Stimulated activated CD8-positive, alpha-beta memory T cell treated with anti-CD3 and anti-CD28 coated beads, Interleukin-12 subunit alpha, Interleukin-12 subunit beta, amount 100 ng/mL, for 4 hours (primary cell): Measurements from ENCODE around the gene WDR31.

ENCODE experiments used
- DNase-seq: peaks from one replicate; pipeline ENCODE4 v3.0.0-alpha.2; 2020; ENCODE audit warnings: low read depth

Gene WDR31

GRCh38 chr9:113331780-113332179 lies 8.3 kb downstream of the WDR31 start:
- DNase-seq, result no peak

DNA sequence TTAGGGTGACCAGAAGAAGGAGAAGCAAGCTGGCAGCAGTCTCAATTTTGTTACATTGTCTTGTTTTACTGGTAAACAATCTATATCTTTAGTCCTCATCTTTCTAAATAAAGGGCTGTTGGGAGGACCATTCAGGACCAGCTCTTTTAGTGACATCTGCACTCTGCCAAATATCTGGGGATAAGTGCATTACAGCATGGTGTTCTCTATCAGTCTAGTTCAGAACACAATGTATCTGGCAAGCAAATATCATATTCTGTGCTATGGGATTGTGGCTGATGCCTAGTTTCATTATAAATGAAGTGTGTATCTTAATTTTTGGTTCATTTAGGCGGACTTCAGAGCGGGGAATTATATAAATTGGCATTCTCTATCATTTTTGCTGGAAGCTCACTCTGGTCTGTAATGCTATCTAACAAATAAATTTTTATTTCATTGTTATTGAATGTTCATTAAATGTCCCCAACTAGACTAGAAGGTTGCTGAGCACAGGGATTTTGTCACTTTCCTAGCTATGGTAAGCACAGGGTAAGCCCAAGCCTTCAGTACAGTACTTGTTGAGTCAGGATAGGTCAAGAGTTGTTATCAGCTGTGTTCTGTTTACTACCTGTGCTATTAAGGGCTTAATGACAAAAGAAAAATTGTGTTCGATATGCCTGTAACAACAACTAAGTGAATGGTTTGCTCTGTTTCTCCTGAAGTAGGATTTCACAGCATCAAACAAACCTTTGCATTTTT lies 11.9 kb downstream of the WDR31 start:
- no peak for DNase-seq

DNA sequence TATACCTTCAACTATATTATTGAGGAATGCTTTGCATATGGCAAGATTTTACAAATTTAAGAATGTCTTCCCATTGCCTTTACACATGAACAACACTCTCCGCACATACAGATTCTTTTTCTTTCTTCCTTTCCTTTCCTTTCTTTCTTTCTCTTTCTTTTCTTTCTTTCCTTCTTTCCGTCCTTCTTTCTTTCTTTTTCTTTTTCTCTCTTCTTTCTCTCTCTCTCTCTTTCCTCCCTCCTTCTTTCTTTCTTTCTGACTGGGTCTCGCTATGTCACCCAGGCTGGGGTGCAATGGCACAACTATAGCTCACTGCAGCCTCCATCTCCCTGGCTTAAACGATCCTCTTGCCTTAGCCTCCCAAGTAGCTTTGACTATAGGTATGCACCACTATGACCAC lies 13.8 kb downstream of the WDR31 start:
- DNase-seq, result no peak

- DNase-seq, result no peak
These were observed 17.4 kb downstream of the WDR31 start for GRCh38 chr9:113322671-113323070.

DNA sequence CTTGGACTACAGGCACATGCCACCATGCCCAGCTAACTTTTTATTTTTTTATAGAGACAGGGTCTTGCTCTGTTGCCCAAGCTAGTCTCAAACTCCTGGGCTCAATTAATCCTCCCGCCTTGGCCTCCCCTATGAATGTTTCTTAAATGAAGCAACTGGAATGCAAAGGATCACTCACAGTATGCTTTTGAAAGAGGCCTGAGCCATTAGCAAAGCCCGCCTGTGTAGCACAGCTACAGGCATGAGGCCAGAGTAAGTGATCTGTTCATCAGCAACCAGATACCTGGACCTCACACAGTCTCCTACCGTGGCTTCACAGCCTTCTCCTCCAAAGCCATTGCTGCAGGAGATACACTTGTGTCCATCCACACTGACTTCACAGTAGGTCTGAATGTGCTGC lies 20.0 kb downstream of the WDR31 start:
- DNase-seq, result no peak

DNA sequence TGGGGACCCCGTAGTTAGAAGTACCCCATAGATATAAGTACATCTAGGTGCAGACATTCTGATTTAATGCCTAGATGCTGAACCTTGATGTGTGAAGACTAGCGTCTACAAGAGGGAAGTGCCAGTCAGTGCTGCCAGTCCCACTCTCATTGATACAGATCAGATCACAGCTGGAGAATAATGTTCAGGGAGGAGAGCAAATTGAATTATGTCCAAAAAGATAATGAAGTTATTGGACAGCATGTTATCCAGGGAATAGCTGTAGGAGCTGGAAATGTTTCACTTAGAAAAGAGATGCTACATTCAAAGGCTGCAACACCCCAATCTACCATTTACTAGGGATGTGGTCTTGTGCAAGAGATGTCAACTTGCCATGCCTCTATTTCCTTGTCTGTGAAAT lies 21.0 kb downstream of the WDR31 start:
- no peak for DNase-seq

- DNase-seq, result no peak
These were observed 22.3 kb downstream of the WDR31 start for GRCh38 chr9:113317777-113318176.

DNA sequence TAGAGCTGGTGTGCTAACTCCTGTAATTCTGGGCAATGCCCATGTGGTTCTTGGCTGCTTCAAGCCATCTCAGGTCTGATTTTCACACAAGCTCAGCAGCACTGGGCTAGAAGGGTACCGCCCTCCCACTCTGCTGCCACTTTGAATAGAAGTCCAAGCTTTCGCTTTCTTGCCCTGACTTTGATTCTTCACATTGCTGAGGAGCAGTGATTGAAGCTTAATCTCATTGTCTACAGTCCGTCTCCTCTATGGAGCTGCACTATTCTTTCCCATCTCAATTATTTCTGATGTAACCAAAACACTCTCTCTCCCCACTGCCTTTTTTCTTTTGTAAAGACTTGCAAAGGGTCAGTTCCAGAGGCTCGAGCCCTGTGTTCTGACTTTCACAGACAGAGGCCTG lies 24.0 kb downstream of the WDR31 start:
- DNase-seq, result no peak

DNA sequence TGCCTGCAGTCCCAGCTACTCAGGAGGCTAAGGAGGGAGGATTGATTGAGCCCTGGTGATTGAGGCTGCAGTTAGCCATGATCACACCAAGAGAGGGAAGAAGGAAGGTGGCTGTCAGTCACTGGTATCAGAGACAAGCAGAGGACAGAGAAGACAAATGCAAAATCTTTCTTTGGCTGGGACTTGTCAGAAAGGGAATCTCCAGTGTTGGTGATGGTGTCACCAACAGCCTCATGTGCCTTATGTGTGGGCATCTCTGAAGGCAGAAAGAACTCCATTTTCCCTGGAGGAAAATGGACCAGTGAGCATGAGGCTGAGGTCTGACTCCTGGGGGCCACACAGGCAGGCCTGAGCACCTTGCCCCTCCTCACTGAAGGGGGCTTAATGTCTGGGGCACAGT lies 24.8 kb downstream of the WDR31 start:
- no peak for DNase-seq

DNA sequence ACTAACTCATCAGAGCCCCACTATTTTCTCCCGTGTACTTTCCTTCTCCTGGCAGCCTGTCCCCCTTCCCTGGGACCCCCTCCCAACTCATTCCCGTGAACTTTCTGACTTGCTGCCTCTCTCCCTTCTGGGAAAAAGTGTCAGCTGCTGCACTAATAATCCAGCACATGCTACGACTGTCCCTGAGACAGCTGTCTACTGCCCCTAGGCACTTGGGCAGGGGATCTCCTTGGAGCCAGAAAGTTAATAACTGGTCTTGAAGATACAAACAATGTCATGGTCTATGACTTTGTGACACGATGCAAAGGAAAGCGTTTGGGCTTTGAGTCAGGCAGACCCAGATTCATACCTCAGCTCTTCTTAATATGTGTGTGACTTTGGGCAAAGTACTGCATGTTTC lies 26.8 kb downstream of the WDR31 start:
- no peak for DNase-seq

DNA sequence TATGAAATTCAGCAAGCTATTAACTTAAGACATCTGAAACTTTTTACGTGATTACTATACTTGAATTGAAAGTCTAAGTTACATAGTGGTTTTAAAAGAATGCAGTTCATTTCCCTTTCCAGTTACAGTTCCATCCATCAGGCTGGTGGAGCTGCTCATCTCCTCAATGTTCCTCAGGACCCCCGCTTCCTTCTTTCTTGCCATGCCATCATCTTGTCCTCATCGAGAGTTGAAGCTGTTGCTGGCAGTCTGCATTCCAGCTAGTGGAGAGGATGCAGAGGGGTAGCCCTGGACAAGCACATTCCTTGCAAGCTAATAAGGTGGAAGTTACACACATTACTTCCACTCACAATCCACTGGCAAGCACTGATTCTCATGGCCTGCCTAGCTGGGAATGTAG lies 28.1 kb downstream of the WDR31 start:
- DNase-seq, result no peak

GRCh38 chr9:113310538-113310937 lies 29.5 kb downstream of the WDR31 start:
- DNase-seq, result no peak

- no peak for DNase-seq
These were observed 30.8 kb downstream of the WDR31 start for GRCh38 chr9:113309204-113309813.

DNA sequence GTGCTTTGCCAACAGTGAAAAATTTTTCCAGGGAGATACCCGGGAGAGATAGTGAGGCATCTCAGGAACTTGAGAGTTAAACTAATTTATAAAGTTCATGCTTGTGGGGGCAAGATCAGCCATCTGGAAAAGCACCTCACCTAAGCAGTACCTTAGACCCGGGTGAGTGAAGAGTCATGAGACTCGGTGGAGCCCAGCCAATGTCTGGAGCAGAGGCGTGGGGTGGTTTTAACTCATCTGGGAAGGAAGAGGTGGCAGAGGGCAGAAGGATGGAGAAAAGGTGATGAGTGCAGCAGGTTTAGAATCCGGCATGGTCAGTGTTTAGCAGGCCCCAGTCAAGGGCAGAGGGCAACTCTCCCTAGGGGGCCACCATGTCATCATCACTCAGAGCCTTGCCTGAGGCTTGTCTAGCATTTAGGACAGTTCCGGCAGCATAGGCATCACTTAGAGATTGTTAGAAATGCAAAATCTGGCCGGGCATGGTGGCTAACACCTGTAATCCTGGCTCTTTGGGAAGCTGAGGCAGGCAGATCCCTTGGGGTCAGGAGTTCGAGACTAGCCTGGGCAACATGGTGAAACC lies 32.6 kb downstream of the WDR31 start:
- DNase-seq, result no peak

DNA sequence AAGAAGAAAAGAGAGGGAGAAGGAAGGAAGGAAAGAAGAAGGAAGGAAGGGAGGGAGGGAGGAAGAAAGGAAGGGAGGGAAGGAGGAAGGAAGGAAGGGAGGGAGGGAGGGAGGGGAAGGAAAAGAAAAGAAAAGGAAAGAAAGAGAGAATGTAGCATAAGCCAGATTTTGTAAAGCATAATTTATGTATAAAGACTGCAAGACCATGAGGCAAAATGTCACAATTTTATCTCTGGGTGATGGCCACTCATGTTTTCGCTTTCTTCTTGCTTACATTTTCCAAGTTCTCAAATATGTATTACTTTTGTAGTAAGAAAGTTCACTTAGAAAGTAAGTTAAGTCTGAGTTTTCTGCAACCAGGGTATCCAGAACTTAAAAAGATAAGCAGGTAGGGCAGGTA lies 33.5 kb downstream of the WDR31 start:
- DNase-seq, result no peak

DNA sequence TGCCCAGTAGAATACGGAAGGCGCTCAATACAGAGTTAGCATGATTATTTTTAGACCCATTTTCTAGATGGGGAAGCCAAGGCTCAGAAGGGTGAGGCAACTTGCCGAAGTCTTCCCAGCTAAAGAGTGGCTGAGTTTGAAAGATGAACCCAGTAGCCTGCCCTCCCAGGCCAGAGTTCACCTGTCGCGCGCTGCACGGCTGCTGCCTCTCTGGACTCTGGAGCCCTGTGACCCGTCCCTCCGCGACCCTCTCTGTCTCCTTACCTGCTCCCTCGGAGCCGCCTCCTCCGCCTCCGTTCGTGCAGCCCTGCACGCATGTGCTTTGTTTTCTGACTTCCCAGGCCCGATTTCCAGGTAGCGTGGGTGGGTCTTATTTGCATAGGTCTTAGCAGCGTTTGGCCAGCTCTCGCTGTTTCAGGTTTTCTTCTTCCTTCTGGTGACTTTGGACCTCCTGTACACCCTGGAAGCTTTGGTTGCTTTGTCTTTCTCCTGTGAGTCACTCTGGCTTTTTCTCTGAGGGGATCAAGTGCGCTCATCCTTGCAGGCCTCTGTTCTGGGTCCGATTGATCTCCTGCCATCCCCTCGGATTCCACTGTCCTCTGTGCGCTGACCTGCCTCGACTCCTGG lies 37.2 kb downstream of the WDR31 start, which contains the start of gene RNF183:
RNF183 (minus strand) TSS at position 585 of the 627 bp plus-strand sequence. CDS start 5,192 bp downstream, outside the sequence.
- no peak for DNase-seq

- no peak for DNase-seq
These were observed 38.5 kb downstream of the WDR31 start for GRCh38 chr9:113301548-113301947.

- no peak for DNase-seq
These were observed 40.2 kb downstream of the WDR31 start for GRCh38 chr9:113299800-113300292.

DNA sequence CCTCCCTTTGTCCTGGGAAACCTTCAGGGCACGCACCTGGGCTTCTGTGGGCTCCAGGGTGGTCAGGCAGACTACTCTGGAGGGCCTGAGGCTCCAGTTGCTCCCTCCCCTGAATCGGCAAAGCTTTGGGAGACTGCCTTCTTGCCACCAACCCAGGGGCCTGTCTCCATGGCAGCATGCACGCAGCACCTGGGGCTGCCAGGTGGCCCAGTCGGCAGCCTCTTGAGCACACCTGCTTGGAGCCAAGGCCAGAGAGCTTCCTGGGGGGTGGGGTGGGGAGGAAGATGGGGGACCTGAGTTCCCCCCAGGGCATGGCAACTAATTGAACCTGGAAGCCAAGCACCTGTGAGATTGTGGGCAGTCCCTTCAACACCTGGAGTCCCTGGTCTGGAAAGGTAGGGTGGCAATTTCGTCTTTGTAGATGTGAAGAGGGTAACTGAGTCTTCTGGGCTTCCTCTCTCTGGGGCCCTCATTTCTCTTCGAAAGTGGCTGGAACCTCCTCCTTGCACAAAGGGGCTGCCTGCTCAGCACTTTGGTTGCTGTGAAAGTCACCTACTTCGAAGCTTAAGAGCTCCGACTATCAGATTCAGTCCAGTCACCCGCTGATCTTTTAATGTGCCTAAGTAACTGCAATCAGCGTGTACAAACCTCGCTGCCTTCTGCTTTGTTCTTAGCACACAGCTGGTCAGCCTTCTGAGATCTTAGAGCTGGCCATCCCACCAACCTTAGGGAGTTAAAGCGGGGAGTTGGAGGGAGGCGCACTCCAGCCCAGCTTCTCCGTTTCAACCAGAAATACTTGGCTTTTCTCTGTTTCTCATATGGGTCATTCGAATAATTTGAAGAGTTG lies 40.9 kb downstream of the WDR31 start:
- no peak for DNase-seq

- no peak for DNase-seq
These were observed 41.8 kb downstream of the WDR31 start for GRCh38 chr9:113298311-113298710.

- no peak for DNase-seq
These were observed 43.1 kb downstream of the WDR31 start for GRCh38 chr9:113296796-113297558.
